ENCODE data around the gene CARD8. TPM values are rescaled to one million over a fixed set of nuclear protein-coding genes. Genes with fewer than 3 reads are reported as not detected.

CARD8 gene
- total and polyA plus RNA-seq, 10 donors = 61.8 to 238 (median 161) TPM

GRCh38 chr19:48252609-48253008 lies 3.1 kb downstream of the CARD8 start:
- DNase-seq = no peak
- H3K9me3 ChIP-seq = no peaks in the 10 kb centered on the region
- peak overlapping the region in 1 of 8 donors; percentile 93 for H3K27ac ChIP-seq
- peaks cover 62 to 91% (median 82%) of the 10 kb centered on the region in 6 donors for H3K4me1 ChIP-seq
- H3K27me3 ChIP-seq (replicated peaks in 1 of 7) = no peaks in the 10 kb centered on the region
- no peak for TF ChIP-seq CTCF (IDR thresholded peaks at IDR 0.05 in 8 of 11, conservative IDR thresholded peaks at IDR 0.05 in 3 of 11)
- no peak for TF ChIP-seq POLR2AphosphoS5 (IDR thresholded peaks at IDR 0.05)
- TF ChIP-seq POLR2A (IDR thresholded peaks at IDR 0.05) = no peak
- intact Hi-C loops (cut with DNase I; ENCODE audit: low total_unique reads) = no loop called here
- H3K4me3 ChIP-seq = no peak overlapping the region
- H3K36me3 ChIP-seq = peaks cover 0 to 13% (median 0%) of the 10 kb centered on the region in 6 donors
- 76 to 86% (median 82%) methylated on average over 4 of the region's 4 CpGs for WGBS, 5 donors

GRCh38 chr19:48250290-48251025 lies 5.3 kb downstream of the CARD8 start:
- H3K4me1 ChIP-seq = peaks cover 55 to 95% (median 86%) of the 10 kb centered on the region in 6 donors
- intact Hi-C loops (cut with DNase I; ENCODE audit: low total_unique reads) = no loop called here

GRCh38 chr19:48249502-48250014 lies 6.2 kb downstream of the CARD8 start:
- TF ChIP-seq POLR2AphosphoS5 (IDR thresholded peaks at IDR 0.05) (peak; percentile 31 to 97 (median 94)), CTCF (IDR thresholded peaks at IDR 0.05 in 8 of 11, conservative IDR thresholded peaks at IDR 0.05 in 3 of 11) (no peak), POLR2A (IDR thresholded peaks at IDR 0.05) (peak in 2 of 3 donors; percentile 51 to 97)
- peak; percentile 91 for DNase-seq
- WGBS, 5 donors = 9 to 26% (median 14%) methylated on average over 13 of the region's 13 CpGs
- Histone ChIP-seq H3K4me1 (peaks cover 55 to 96% (median 88%) of the 10 kb centered on the region in 6 donors), H3K27me3 (replicated peaks in 1 of 7) (no peaks in the 10 kb centered on the region), H3K9me3 (no peaks in the 10 kb centered on the region), H3K4me3 (peak overlapping the region; percentile 44 to 72 (median 56)), H3K27ac (peak overlapping the region; percentile 86 to 97 (median 95)), H3K36me3 (peaks cover 0 to 38% (median 13%) of the 10 kb centered on the region in 6 donors)
- intact Hi-C loops (cut with DNase I; ENCODE audit: low total_unique reads) = no loop called here

More at GRCh38 chr19:48250290-48251025, 5.3 kb downstream of the CARD8 start:
- DNase-seq = no peak
- Histone ChIP-seq H3K36me3 (peaks cover 0 to 32% (median 13%) of the 10 kb centered on the region in 6 donors), H3K27me3 (replicated peaks in 1 of 7) (no peaks in the 10 kb centered on the region), H3K4me3 (peak overlapping the region in 2 of 8 donors; percentile 61 to 72), H3K27ac (peak overlapping the region; percentile 86 to 97 (median 95)), H3K9me3 (no peaks in the 10 kb centered on the region)
- 61 to 80% (median 71%) methylated on average over 2 of the region's 2 CpGs for WGBS, 5 donors
- TF ChIP-seq POLR2A (IDR thresholded peaks at IDR 0.05) = no peak
- TF ChIP-seq POLR2AphosphoS5 (IDR thresholded peaks at IDR 0.05) = no peak
- no peak for TF ChIP-seq CTCF (IDR thresholded peaks at IDR 0.05 in 8 of 11, conservative IDR thresholded peaks at IDR 0.05 in 3 of 11)

All from spleen (tissue), 11 donors.